Progenitor cell of endocrine pancreas (in vitro differentiated cells): ENCODE measurements around the gene CALML5. TPM values are rescaled to one million over a fixed set of nuclear protein-coding genes. Genes with fewer than 3 reads are reported as not detected.
"Not testable (repeated sequence)": the region's sequence is repeated elsewhere in the genome, so short reads cannot be mapped to it uniquely, and the experiment has no call there.

ENCODE experiments used
- DNase-seq: peaks from one replicate; pipeline ENCODE4 v3.0.0; 2021; ENCODE audit warnings: low spot score; ENCODE audit not compliant: unreplicated experiment
- H3K27ac Mint-ChIP-seq: 2 replicates; pipeline ENCODE4 v1.8.0; 2021; ENCODE audit warnings: mild to moderate bottlenecking, moderate library complexity, mixed read lengths
- H3K27me3 Mint-ChIP-seq: 2 replicates; pipeline ENCODE4 v1.8.0; 2021; ENCODE audit warnings: mixed read lengths
- H3K36me3 Mint-ChIP-seq: 2 replicates; pipeline ENCODE4 v1.8.0; 2022; ENCODE audit warnings: mixed read lengths; ENCODE audit not compliant: insufficient read depth
- H3K4me1 Mint-ChIP-seq: 2 replicates; pipeline ENCODE4 v1.8.0; 2021; ENCODE audit warnings: low read depth, mixed read lengths
- H3K4me3 Mint-ChIP-seq: 2 replicates; pipeline ENCODE4 v1.8.0; 2021; ENCODE audit warnings: low read depth, mild to moderate bottlenecking, moderate library complexity, mixed read lengths
- H3K9me3 Mint-ChIP-seq: 2 replicates; pipeline ENCODE4 v1.8.0; 2021; ENCODE audit warnings: low read depth, mixed read lengths
- CTCF ChIP-seq: fragments of 200-600 bp; sonication (generic); IDR thresholded peaks from one replicate; pipeline ENCODE4 v1.5.0; 2021; ENCODE audit warnings: antibody characterized with exemption, mild to moderate bottlenecking; ENCODE audit not compliant: unreplicated experiment
- total RNA-seq: library from RNA; stranded (reverse); gene quantifications from 2 replicates; pipeline ENCODE4 v1.2.1, GENCODE V29; 2021

CALML5 gene
- total RNA-seq, 1 donor from 2014 or later, result not detected

- H3K4me1 Mint-ChIP-seq, result peaks cover 2% of the 10 kb centered on the region
- H3K36me3 Mint-ChIP-seq, result no peaks in the 10 kb centered on the region
- DNase-seq, result no peak
- H3K27ac Mint-ChIP-seq, result no peak overlapping the region
- H3K4me3 Mint-ChIP-seq, result no peak overlapping the region
- H3K9me3 Mint-ChIP-seq, result no peaks in the 10 kb centered on the region
- TF ChIP-seq CTCF, result no peak
- H3K27me3 Mint-ChIP-seq, result peaks cover 28% of the 10 kb centered on the region
These were observed 20.6 kb downstream of the CALML5 start for GRCh38 chr10:5478694-5479305.

- no peak for TF ChIP-seq CTCF
- no peak for DNase-seq
- H3K4me3 Mint-ChIP-seq, result no peak overlapping the region
- no peaks in the 10 kb centered on the region for H3K9me3 Mint-ChIP-seq
- peaks cover 31% of the 10 kb centered on the region for H3K27me3 Mint-ChIP-seq
- peaks cover 2% of the 10 kb centered on the region for H3K4me1 Mint-ChIP-seq
- no peaks in the 10 kb centered on the region for H3K36me3 Mint-ChIP-seq
- no peak overlapping the region for H3K27ac Mint-ChIP-seq
These were observed 21.2 kb downstream of the CALML5 start for GRCh38 chr10:5477948-5478693.

GRCh38 chr10:5476918-5477525 is 22.3 kb downstream of the CALML5 start:
- DNase-seq, result no peak
- no peaks in the 10 kb centered on the region for H3K9me3 Mint-ChIP-seq
- H3K36me3 Mint-ChIP-seq, result no peaks in the 10 kb centered on the region
- no peak for TF ChIP-seq CTCF
- no peak overlapping the region for H3K4me3 Mint-ChIP-seq
- peaks cover 31% of the 10 kb centered on the region for H3K27me3 Mint-ChIP-seq
- H3K4me1 Mint-ChIP-seq, result peaks cover 5% of the 10 kb centered on the region
- no peak overlapping the region for H3K27ac Mint-ChIP-seq

GRCh38 chr10:5475974-5476807 is 23.2 kb downstream of the CALML5 start:
- H3K27ac Mint-ChIP-seq, H3K9me3 Mint-ChIP-seq, DNase-seq, H3K36me3 Mint-ChIP-seq, H3K4me1 Mint-ChIP-seq, H3K4me3 Mint-ChIP-seq: not testable (repeated sequence)
- peaks cover 29% of the 10 kb centered on the region for H3K27me3 Mint-ChIP-seq

- not testable (repeated sequence) for H3K4me3 Mint-ChIP-seq, H3K4me1 Mint-ChIP-seq, DNase-seq, H3K9me3 Mint-ChIP-seq, H3K27ac Mint-ChIP-seq, H3K36me3 Mint-ChIP-seq
- H3K27me3 Mint-ChIP-seq, result peaks cover 29% of the 10 kb centered on the region
These were observed 24.3 kb downstream of the CALML5 start for GRCh38 chr10:5475088-5475487.

GRCh38 chr10:5474642-5475041 is 24.7 kb downstream of the CALML5 start:
- not testable (repeated sequence) for H3K9me3 Mint-ChIP-seq, H3K36me3 Mint-ChIP-seq, H3K4me3 Mint-ChIP-seq, H3K27ac Mint-ChIP-seq, DNase-seq, H3K4me1 Mint-ChIP-seq
- H3K27me3 Mint-ChIP-seq, result peaks cover 29% of the 10 kb centered on the region
